Panc1 (cell line): ENCODE data around the gene TMCC1. TPM values are rescaled to one million over a fixed set of nuclear protein-coding genes. Genes with fewer than 3 reads are reported as not detected.
A peak's percentile ranks its signal among the peaks of the same experiment; 100 is the strongest.

Experiments
- ATAC-seq: fragments of 200-7000 bp; cut with Tn5 transposase; 2 replicates; pipeline ENCODE4 v1.9.1; 2020; ENCODE audit warnings: mild to moderate bottlenecking, moderate library complexity
- BruUV-seq: library from RNA; stranded (reverse); fragments of 400-500 nt; replicated peaks from 2 replicates; lab custom pipeline; 2021; lab: Mats Ljungman, UMichigan
- CTCF ChIA-PET: fragments of 300-600 bp; sonication (Branson Sonifier 250); formaldehyde crosslinking; loops from one replicate; lab custom pipeline; 2022; ENCODE audit warnings: antibody characterized with exemption; lab: Charles Lee
- POLR2A ChIA-PET: fragments of 300-600 bp; sonication (Branson Sonifier 250); formaldehyde crosslinking; loops from one replicate; lab custom pipeline; 2022; ENCODE audit warnings: antibody characterized with exemption; lab: Charles Lee
- DNase-seq: peaks from one replicate; pipeline ENCODE4 v3.0.0-alpha.2; 2010; ENCODE audit warnings: low read depth, low spot score
- H3K27ac ChIP-seq: 2 replicates; pipeline ENCODE4 v1.5.1; 2011; ENCODE audit warnings: mild to moderate bottlenecking, low read length, inconsistent platforms
- H3K27me3 ChIP-seq: fragments of 200-500 bp; sonication (Bioruptor generic); 2 replicates; pipeline ENCODE4 v1.6.0; 2014; ENCODE audit warnings: low read length, inconsistent platforms; ENCODE audit not compliant: control insufficient read depth, insufficient read depth
- H3K36me3 ChIP-seq: fragments of 200-500 bp; sonication (Bioruptor generic); 2 replicates; pipeline ENCODE4 v1.5.1; 2014; ENCODE audit warnings: inconsistent platforms, mild to moderate bottlenecking, low read length, moderate library complexity; ENCODE audit not compliant: control insufficient read depth, insufficient read depth
- H3K4me1 ChIP-seq: 2 replicates; pipeline ENCODE4 v1.5.1; 2011; ENCODE audit warnings: inconsistent platforms, mild to moderate bottlenecking, low read length, moderate library complexity; ENCODE audit not compliant: control insufficient read depth, insufficient read depth
- H3K4me3 ChIP-seq, 2 experiments: 2 replicates each; pipeline ENCODE4 v1.5.1; 2011 to 2012; ENCODE audit warnings: low read depth in 2 of 2, low read length in 2 of 2, mild to moderate bottlenecking in 2 of 2, inconsistent platforms in 1 of 2, moderate library complexity in 1 of 2
- H3K9me3 ChIP-seq: fragments of 200-500 bp; sonication (Bioruptor generic); 2 replicates; pipeline ENCODE4 v1.5.1; 2014; ENCODE audit warnings: low read depth, mild to moderate bottlenecking, inconsistent platforms, low read length, moderate library complexity; ENCODE audit not compliant: control insufficient read depth, insufficient read depth
- CTCF ChIP-seq: fragments of 450-650 bp; IDR thresholded peaks from 2 replicates; pipeline ENCODE4 v1.5.1; 2017; ENCODE audit warnings: mild to moderate bottlenecking
- POLR2AphosphoS5 ChIP-seq: IDR thresholded peaks from 2 replicates; pipeline ENCODE4 v1.6.1; 2012; ENCODE audit warnings: mild to moderate bottlenecking, low read depth, low read length, moderate library complexity
- REST ChIP-seq, 2 experiments: IDR thresholded peaks; 2 replicates each; pipeline ENCODE4 v1.6.1; 2011 to 2012; ENCODE audit warnings: low read depth in 2 of 2, control low read depth in 1 of 2, low read length in 1 of 2, mild to moderate bottlenecking in 1 of 2, moderate library complexity in 1 of 2; ENCODE audit not compliant: insufficient read depth in 1 of 2
- SIN3A ChIP-seq: IDR thresholded peaks from 2 replicates; pipeline ENCODE4 v1.6.1; 2012; ENCODE audit warnings: low read depth, mild to moderate bottlenecking, low read length, moderate library complexity, borderline replicate concordance; ENCODE audit not compliant: insufficient read depth
- TCF7L2 ChIP-seq: IDR thresholded peaks from 2 replicates; pipeline ENCODE4 v1.6.1; 2011; ENCODE audit warnings: mild to moderate bottlenecking, low read depth, low read length, inconsistent platforms
- in situ Hi-C: cut with HindIII; loops from 2 replicates; pipeline ENCODE4 v1.10.0; 2016; ENCODE audit warnings: low sequenced_read_pairs, low pct_unique_long_range_greater_than_20kb
- intact Hi-C: fragments of 100-400 bp; cut with micrococcal nuclease; formaldehyde crosslinking; loops from one replicate; pipeline ENCODE4 v1.10.0; 2022; ENCODE audit not compliant: unreplicated experiment
- total RNA-seq: library from RNA; stranded (reverse); gene quantifications from one replicate; pipeline ENCODE4 v1.2.1, GENCODE V29; 2021; ENCODE audit not compliant: unreplicated experiment

Gene TMCC1
- total RNA-seq, 1 experiment from 2014 or later, result 33.2 TPM

DNA sequence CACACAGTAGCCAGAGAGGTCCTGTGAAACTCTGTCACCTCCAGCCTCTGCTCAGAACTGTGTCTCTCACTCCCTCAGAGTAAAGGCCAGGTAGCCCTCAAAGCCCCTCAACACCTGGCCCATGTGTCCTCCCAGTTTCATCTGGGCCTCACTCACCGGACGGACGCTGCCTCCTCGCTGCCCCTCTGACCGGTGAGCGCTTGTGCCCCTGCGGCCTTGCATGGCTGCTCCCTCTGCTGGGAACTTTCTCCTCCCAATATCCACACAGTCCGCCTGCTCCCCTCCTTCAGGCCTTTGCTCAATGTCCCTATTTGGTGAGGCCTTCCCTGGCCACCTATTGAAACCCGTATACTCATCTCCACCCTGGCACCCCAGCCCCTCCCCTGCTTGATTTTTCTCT, 44.2 kb upstream of the TMCC1 start:
- no peaks in the 10 kb centered on the region for H3K27me3 ChIP-seq
- in situ Hi-C loops (no loop called here), intact Hi-C loops (no loop called here)
- TF ChIP-seq POLR2AphosphoS5, result no peak
- TF ChIP-seq CTCF, result no peak
- no peak for TF ChIP-seq TCF7L2
- TF ChIP-seq REST (IDR thresholded peaks at IDR 0.05; ENCODE audit: insufficient read depth in 1 of 2, low read depth in 2 of 2, low read length in 1 of 2), result no peak
- TF ChIP-seq SIN3A, result no peak
- H3K4me1 ChIP-seq, result no peaks in the 10 kb centered on the region
- H3K36me3 ChIP-seq, result no peaks in the 10 kb centered on the region
- CTCF ChIA-PET, result interaction anchor here (0.6 kb wide), 2 partner anchors 10 to 147 kb away, joined by 3 read pairs; no protein-coding TSS in a partner anchor
- H3K4me3 ChIP-seq, result no peak overlapping the region
- no peak for DNase-seq
- no peaks in the 10 kb centered on the region for H3K9me3 ChIP-seq
- POLR2A ChIA-PET, result no interaction called here
- no TSS peak for BruUV-seq
- no peak overlapping the region for H3K27ac ChIP-seq
- ATAC-seq, result no peak

- Histone ChIP-seq H3K36me3 (no peaks in the 10 kb centered on the region), H3K4me1 (no peaks in the 10 kb centered on the region), H3K4me3 (peak overlapping the region; percentile 42 to 67), H3K9me3 (no peaks in the 10 kb centered on the region), H3K27ac (peak overlapping the region; percentile 75), H3K27me3 (no peaks in the 10 kb centered on the region)
- DNase-seq (no peak), ATAC-seq (peak; percentile 78)
- CTCF ChIA-PET, result no interaction called here
- POLR2A ChIA-PET, result no interaction called here
- no peak for TF ChIP-seq REST (IDR thresholded peaks at IDR 0.05; ENCODE audit: insufficient read depth in 1 of 2, low read depth in 2 of 2, low read length in 1 of 2)
- no peak for TF ChIP-seq TCF7L2
- TF ChIP-seq SIN3A, result no peak
- TF ChIP-seq CTCF, result no peak
- TF ChIP-seq POLR2AphosphoS5, result no peak
- BruUV-seq, result no TSS peak
- in situ Hi-C loops (no loop called here), intact Hi-C loops (no loop called here)
Observed at GRCh38 chr3:129936757-129937156, 43.2 kb upstream of the TMCC1 start.
